ENCODE results near the gene AMZ2.
"Not testable (repeated sequence)": the region's sequence is repeated elsewhere in the genome, so short reads cannot be mapped to it uniquely, and the experiment has no call there.

Gene AMZ2

DNA sequence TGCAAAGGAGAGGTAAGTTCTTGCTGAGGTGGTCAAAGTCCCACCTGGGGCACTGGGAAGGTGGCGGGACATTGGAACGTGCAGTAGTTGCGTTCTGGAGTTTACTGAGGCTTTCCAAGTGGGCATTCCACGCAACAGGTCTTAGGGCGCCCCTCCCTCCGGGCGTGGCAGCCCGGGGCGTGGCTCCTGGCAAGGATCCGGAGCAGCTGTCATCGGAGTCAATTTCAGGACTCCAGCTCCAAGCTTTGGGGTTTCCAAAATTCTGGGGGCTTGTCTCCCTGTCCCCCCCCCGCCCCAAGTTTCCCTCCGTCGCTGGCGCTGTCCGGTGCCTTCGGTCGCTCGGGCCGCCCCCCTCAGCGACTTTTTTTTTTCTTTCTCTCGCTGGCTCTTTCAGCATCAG, 43.1 kb upstream of the AMZ2 start:
- in situ Hi-C loops (cut with HindIII; ENCODE audit: low pct_ligation_motif_present, low sequenced_read_pairs) = no loop called here
- H3K4me3 ChIP-seq (ENCODE audit: low read depth, low read length) = peak overlapping the region; percentile 79
- no peaks in the 10 kb centered on the region for H3K36me3 ChIP-seq (replicated peaks)
- DNase-seq = no peak
- peaks cover 8% of the 10 kb centered on the region for H3K27me3 ChIP-seq (replicated peaks)
- no peak for TF ChIP-seq CTCF (IDR thresholded peaks at IDR 0.05; ENCODE audit: low read depth, low read length, missing control alignments)
- no peak overlapping the region for H3K27ac ChIP-seq

DNA sequence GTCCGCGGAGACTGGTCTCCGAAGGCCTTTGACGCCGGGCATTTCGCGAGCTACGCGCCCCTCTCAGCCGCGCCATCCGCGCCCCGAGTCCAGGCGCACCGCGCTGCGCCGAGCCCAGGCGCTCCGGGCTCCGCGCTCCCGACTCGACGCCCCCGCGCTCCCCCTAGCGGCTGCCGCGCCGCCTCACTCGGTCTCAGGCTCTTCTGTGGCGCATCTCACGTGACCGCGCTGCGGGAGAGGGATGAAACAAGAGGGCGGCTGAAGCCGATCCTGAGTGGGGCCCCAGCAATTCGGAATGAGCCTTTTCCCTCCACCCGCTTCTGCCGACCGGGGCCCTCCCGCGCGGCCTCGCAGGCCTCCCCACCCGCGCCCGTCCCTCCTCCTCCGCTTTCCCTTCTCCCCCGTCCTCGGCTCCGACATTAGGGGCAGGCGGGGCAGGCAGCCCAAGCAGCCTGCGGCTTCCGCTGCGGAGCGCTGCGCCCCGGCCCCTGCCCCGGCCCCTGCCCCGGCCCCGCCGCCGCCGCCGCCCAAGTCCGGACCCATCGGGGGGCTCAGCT, 42.5 kb upstream of the AMZ2 start:
- H3K36me3 ChIP-seq (replicated peaks) = no peaks in the 10 kb centered on the region
- H3K27me3 ChIP-seq (replicated peaks) = peaks cover 2% of the 10 kb centered on the region
- H3K27ac ChIP-seq = peak overlapping the region; percentile 49
- H3K4me3 ChIP-seq (ENCODE audit: low read depth, low read length) = peak overlapping the region; percentile 79
- in situ Hi-C loops (cut with HindIII; ENCODE audit: low pct_ligation_motif_present, low sequenced_read_pairs) = no loop called here
- DNase-seq = peak; percentile 80
- peak; percentile 76 for TF ChIP-seq CTCF (IDR thresholded peaks at IDR 0.05; ENCODE audit: low read depth, low read length, missing control alignments)

GRCh38 chr17:68205808-68206720, 41.8 kb upstream of the AMZ2 start:
- no peak for DNase-seq
- in situ Hi-C loops (cut with HindIII; ENCODE audit: low pct_ligation_motif_present, low sequenced_read_pairs) = no loop called here
- no peak for TF ChIP-seq CTCF (IDR thresholded peaks at IDR 0.05; ENCODE audit: low read depth, low read length, missing control alignments)
- Histone ChIP-seq H3K4me3 (ENCODE audit: low read depth, low read length) (peak overlapping the region; percentile 79), H3K27ac (peak overlapping the region; percentile 10), H3K27me3 (replicated peaks) (no peaks in the 10 kb centered on the region), H3K36me3 (replicated peaks) (no peaks in the 10 kb centered on the region)

GRCh38 chr17:68207651-68208253, 40.1 kb upstream of the AMZ2 start:
- Histone ChIP-seq H3K36me3 (replicated peaks) (no peaks in the 10 kb centered on the region), H3K4me3 (ENCODE audit: low read depth, low read length) (no peak overlapping the region), H3K27ac (no peak overlapping the region), H3K27me3 (replicated peaks) (no peaks in the 10 kb centered on the region)
- in situ Hi-C loops (cut with HindIII; ENCODE audit: low pct_ligation_motif_present, low sequenced_read_pairs) = no loop called here
- TF ChIP-seq CTCF (IDR thresholded peaks at IDR 0.05; ENCODE audit: low read depth, low read length, missing control alignments) = no peak
- no peak for DNase-seq

- H3K4me3 ChIP-seq (ENCODE audit: low read depth, low read length); in situ Hi-C loops (cut with HindIII; ENCODE audit: low pct_ligation_motif_present, low sequenced_read_pairs); H3K27ac ChIP-seq; DNase-seq; H3K36me3 ChIP-seq (replicated peaks); H3K27me3 ChIP-seq (replicated peaks): not testable (repeated sequence)
Observed at GRCh38 chr17:68208651-68209050, 39.2 kb upstream of the AMZ2 start.

DNA sequence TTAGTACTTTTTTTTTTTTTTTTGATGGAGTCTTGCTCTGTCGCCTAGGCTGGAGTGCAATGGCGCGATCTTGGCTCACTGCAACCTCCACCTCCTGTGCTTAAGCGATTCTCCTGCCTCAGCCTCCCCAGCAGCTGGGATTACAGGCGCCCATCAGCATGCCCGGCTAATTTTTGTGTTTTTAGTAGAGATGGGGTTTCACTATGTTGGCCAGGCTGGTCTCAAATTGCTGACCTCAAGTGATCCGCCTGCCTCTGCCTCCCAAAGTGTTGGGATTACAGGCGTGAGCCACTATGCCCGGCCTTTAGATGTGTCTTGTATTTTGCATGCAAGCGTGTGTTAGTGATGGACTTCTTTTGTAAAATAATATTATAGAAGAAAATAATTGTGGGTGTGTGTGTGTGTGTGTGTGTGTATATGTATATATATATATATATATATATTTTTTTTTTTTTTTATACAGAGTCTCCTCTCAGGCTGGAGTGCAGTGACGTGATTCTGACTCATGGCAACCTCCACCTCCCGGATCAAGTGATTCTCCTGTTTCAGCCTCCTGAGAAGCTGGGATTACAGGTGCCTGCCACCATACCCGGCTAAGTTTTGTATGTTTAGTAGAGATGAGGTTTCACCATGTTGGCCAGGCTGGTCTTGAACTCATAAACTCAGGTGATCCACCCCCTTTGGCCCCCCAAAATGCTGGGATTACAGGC, 38.5 kb upstream of the AMZ2 start:
- in situ Hi-C loops (cut with HindIII; ENCODE audit: low pct_ligation_motif_present, low sequenced_read_pairs); DNase-seq; H3K27me3 ChIP-seq (replicated peaks); H3K27ac ChIP-seq; H3K4me3 ChIP-seq (ENCODE audit: low read depth, low read length); H3K36me3 ChIP-seq (replicated peaks): not testable (repeated sequence)

All from brain microvascular endothelial cell (primary cell).